Activated naive CD4-positive, alpha-beta T cell treated with anti-CD3 and anti-CD28 coated beads, Interleukin-2, amount 50 U/mL, for 72 hours (primary cell): ENCODE data around the gene TBC1D4. TPM values are rescaled to one million over a fixed set of nuclear protein-coding genes. Genes with fewer than 3 reads are reported as not detected.
"Not testable (repeated sequence)": the region's sequence is repeated elsewhere in the genome, so short reads cannot be mapped to it uniquely, and the experiment has no call there.

Experiments
- ATAC-seq, 2 donors: fragments of 150-1000 bp; cut with Tn5 transposase; 2 replicates each; pipeline ENCODE4 v1.10.0; 2021; ENCODE audit warnings: mild to moderate bottlenecking in 2 of 2, moderate library complexity in 2 of 2
- DNase-seq, 2 donors: peaks; one replicate each; pipeline ENCODE4 v3.0.0; 2021 to 2022; ENCODE audit warnings: low spot score in 2 of 2
- H3K27ac Mint-ChIP-seq, 2 donors: one replicate each; pipeline ENCODE4 v1.8.0; 2022; ENCODE audit warnings: mild to moderate bottlenecking in 2 of 2, mixed read lengths in 2 of 2
- H3K36me3 Mint-ChIP-seq, 2 donors: one replicate each; pipeline ENCODE4 v1.8.0; 2022; ENCODE audit warnings: mixed read lengths in 2 of 2
- H3K9me3 Mint-ChIP-seq, 2 donors: one replicate each; pipeline ENCODE4 v1.8.0; 2022; ENCODE audit warnings: mixed read lengths in 2 of 2
- total RNA-seq, 2 donors: library from RNA; stranded (reverse); gene quantifications; one replicate each; pipeline ENCODE4 v1.2.3, GENCODE V29; 2022

Gene TBC1D4
- total RNA-seq, 2 donors from 2014 or later = 29.6 to 30.5 TPM

DNA sequence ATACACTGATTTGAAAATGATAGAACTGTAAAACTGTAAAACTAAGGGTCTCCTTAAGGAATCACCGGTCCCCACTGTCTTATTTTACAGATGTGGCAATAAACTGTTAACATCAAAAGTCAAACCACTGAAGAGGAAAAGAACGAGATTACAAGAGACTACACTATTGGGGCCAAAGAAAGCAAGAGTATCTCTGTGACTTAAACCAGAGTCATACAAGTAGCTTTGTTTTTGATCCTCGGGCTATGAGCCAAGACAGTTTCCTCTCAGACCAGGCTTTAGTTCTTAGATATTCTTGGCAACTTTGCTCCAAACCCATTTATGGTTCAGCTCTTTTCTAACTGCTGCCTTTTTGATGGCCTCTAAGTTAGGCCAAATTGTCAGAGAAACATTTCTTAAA is 113.8 kb downstream of the TBC1D4 start:
- DNase-seq (no peak), ATAC-seq (peak; percentile 18 to 47)
- Mint-ChIP-seq H3K27ac (peak overlapping the region in 1 of 2 donors; percentile 77), H3K36me3 (no peaks in the 10 kb centered on the region), H3K9me3 (no peaks in the 10 kb centered on the region)

DNA sequence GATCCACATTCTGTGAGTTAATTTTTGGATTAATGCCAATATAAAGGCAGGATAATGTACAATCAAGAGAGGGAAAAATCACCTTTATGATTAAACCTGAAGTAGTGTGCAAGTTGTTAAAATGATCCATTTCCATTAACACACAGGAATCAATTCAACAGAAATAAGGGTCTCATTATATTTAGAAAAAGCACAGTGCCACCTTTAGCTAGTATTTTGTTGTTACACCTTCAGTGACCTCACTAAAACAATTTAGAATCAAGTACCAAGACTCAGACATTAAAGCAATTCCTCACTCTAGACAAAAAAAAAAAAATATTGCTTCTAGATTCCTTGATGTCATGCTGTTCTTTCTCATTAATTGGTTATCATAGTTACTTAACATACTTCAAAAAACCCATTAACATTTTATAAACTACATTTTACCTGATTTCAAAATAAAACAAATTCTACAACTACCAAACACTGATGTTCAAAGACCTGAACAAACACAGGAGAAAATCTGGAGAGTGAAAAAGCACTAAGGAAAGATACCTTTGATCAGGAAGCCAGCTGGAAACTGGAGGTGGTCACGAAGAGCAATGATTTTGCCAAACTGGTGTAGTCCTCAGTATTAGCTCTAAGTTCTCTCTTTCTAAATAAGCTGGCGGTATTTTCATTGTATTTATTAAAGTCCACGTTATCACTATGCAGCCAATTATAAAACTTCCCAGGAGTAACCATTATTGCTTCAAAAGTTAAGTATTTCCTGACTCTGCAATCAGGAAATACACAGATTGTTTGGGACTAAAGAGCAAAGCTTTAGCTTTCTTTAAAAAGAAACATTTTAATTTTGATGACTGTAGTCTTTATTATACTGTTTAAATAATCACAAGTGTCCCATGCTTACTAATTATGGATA is 115.3 kb downstream of the TBC1D4 start:
- DNase-seq = no peak
- Mint-ChIP-seq H3K36me3 (no peaks in the 10 kb centered on the region), H3K9me3 (no peaks in the 10 kb centered on the region), H3K27ac (peak overlapping the region; percentile 73 to 84)
- no peak for ATAC-seq

DNA sequence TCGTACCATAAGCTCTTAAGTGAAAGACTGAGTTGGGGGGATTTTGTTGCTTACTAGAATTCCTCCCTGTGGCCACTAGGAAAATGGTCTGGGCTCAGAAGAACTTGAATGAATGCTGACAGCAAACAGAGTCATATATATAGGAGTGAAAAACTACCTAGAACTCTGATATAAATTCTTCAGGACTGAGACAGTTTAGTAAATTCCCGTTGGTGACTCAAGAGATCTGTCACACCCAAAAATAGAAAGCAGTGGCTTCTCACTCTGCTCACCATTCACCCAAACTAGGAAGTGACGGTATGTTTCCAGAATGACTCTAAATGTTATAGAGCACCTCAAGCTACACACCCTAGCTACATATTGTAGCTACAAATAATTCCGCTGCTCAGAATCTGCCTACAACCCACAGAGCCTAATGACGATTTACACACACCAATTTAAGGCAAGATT is 116.2 kb downstream of the TBC1D4 start:
- Mint-ChIP-seq H3K9me3 (no peaks in the 10 kb centered on the region), H3K27ac (peak overlapping the region; percentile 73 to 84), H3K36me3 (no peaks in the 10 kb centered on the region)
- ATAC-seq = peak; percentile 95 to 97
- peak in 1 of 2 donors; percentile 17 for DNase-seq

DNA sequence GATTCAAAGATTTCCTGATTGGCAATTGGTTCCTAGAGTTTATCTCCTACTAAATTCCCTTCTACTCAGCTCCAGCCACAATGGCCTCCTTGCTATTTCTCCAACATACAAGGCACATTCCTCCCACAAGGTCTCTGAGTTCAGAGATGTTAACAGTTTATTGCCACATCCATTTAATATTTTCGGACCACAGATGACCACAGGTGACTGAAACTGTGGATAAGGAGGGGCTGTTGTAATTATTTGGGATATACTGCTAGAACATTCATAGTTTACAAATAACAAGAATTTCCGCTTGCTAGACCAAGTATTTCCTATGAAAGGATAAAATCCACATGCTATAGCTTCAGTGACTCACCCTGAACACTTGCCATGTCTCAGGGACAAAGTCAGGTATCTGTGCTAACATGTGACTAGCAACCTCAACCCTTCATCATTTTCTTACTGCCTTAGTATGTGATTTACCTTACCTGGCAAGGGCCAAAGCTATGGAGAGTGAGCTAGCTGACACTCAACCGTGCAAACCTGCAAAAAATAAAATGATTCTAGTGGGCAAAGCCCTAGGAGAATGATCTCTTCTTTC is 117.7 kb downstream of the TBC1D4 start:
- peak; percentile 35 to 50 for ATAC-seq
- no peaks in the 10 kb centered on the region for H3K36me3 Mint-ChIP-seq
- no peak overlapping the region for H3K27ac Mint-ChIP-seq
- H3K9me3 Mint-ChIP-seq = no peaks in the 10 kb centered on the region
- no peak for DNase-seq

DNA sequence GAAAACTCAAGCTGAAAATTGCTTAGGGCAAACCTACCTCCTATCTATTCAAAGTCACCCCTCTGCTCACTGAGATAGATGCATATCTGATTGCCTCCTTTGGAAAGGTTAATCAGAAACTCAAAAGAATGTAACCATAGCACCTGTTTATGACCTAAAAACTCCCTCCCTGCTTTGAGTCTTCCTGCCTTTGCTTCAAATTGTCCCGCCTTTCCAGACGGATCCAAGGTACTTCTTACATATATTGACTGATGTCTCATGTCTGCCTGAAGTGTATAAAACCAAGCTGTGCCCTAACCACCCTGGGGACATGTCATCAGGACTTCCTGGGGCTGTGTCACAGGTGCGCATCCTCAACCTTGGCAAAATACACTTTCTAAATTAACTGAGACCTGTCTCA is 118.6 kb downstream of the TBC1D4 start:
- ATAC-seq = no peak
- H3K36me3 Mint-ChIP-seq = no peaks in the 10 kb centered on the region
- no peak for DNase-seq
- no peak overlapping the region for H3K27ac Mint-ChIP-seq
- no peaks in the 10 kb centered on the region for H3K9me3 Mint-ChIP-seq

DNA sequence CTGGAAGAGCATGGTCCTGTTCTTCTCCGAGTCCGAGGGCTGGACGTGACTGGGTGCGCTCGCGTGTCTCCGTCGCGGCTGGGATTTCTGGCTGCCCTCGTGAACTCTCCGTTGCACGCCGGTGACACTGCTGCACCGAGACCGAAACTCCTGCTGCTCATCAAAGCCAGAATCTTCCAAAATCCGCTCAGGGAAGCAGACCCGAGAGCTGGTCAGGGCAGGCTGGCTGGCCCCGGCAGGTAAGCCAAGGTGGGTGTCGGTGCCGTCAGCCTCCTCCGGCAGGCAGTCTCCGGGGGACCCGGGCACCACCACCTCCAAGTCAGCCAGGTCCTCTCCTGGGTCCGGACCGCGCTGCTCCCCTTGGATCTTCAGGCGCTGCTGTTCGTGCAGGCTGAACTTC is 119.9 kb downstream of the TBC1D4 start:
- no peak for ATAC-seq
- Mint-ChIP-seq H3K9me3 (no peaks in the 10 kb centered on the region), H3K27ac (no peak overlapping the region), H3K36me3 (no peaks in the 10 kb centered on the region)
- DNase-seq = no peak

DNA sequence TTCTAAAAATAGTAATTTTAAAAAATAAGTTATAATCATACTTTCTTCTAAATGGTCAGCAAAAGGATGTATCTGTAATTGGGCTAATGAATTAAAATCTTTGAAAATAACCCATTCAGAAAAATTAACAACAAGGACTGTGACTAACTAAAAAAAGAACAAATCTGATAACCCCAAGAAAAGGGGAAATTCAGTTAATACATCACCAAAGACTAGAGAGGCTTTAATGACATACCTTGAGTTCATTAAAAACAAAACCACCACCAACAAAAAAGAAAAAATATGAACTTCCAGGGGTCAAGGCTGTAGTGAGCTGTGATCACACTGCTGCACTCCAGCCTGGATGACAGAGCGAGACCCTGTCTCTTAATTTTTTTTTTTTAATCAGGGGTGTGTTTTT is 121.8 kb downstream of the TBC1D4 start:
- H3K9me3 Mint-ChIP-seq = no peaks in the 10 kb centered on the region
- no peak for ATAC-seq
- H3K36me3 Mint-ChIP-seq = no peaks in the 10 kb centered on the region
- no peak overlapping the region for H3K27ac Mint-ChIP-seq
- DNase-seq = no peak

DNA sequence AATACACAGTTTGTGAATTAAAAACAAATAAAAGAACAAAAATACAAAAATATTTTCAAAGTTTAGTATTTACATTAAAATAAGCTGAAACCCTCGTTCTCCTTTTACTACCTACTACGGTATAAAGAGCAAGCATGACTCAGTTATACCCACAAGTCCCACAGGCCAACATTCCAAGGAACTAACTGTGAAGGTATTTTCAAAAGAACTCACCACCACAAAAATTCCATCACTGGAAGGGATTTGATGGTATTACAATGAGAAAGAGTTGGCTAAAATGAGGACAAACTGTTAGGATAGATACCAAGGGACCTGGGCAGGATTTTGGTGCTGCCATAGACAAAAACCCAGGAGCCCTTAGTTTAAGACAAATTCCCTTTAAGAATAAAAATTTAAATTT is 122.7 kb downstream of the TBC1D4 start:
- Mint-ChIP-seq H3K36me3 (no peaks in the 10 kb centered on the region), H3K9me3 (no peaks in the 10 kb centered on the region), H3K27ac (no peak overlapping the region)
- no peak for DNase-seq
- ATAC-seq = no peak

DNA sequence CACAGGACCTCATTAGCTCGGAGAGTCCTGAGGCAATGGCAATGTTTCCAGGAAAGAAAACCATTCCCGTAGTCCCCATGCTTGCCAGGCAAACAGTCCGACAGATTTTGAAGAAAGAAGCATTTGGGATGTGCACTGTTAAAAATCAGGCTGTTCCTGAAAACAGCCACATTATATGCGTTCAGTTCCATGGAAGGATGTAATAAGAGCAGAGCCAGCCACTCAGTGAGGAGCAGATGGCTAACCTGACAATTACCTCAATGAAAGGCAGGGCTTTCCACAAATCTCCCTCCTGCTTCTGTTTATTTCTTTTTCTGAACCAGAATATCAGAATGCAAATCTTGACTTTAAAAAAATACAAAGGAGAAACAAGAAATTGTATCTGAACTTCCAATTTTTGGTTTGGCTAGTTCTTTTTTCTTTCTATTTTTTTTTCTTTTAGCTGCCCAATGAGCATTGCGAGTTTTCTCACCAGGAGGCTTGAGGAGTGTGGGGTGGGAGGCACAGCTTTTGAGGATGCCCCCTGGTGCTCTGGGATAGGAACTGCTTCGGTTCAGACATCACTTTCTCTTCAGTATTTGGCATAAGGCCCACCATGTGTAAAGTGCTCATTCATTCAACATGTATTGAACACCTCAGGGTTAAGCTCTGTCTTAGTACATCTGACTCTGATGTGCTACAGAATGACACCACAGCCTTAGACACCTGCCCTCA is 124.2 kb downstream of the TBC1D4 start:
- Mint-ChIP-seq H3K9me3 (no peaks in the 10 kb centered on the region), H3K36me3 (no peaks in the 10 kb centered on the region), H3K27ac (no peak overlapping the region)
- DNase-seq (peak in 1 of 2 donors; percentile 43), ATAC-seq (peak; percentile 97 to 98)

DNA sequence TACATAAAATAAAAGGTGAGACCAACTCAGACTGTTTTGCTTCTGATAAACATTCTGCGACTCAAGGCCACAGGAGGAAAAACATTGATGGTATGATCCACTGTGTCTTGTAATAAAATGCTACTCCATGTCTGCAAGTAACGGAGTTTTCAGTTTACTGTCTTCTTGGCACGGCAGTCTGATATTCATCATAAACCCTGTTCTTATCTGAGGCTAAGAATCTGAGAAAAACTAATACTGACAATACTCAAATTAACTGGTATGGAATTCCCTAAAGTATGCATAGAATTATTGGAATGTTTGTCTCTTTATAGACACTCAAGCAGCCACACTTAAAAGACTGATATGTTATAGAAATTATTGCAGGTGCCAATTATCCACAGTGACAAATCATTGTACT is 125.5 kb downstream of the TBC1D4 start:
- no peak overlapping the region for H3K27ac Mint-ChIP-seq
- ATAC-seq (no peak), DNase-seq (no peak)
- no peaks in the 10 kb centered on the region for H3K9me3 Mint-ChIP-seq
- peaks cover 0 to 7% of the 10 kb centered on the region in 2 donors for H3K36me3 Mint-ChIP-seq

DNA sequence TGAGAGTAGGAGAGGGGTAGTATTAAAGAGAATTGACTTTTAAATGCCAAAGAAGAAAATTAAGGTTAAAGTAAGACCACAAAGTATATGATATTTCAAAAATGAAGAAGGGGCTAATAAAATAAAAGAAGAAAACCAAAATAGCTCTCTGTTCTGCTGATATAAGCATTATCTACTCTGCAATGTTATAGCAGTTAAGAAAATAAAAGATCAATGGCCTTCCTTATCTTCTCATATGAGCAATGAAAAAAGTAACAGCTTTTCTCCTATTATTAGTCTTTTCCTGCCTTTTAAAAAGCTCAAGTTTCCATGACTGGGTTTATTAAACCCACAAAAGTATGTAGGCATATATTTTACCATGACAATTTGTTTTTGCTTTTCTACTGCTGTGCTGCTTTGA is 126.4 kb downstream of the TBC1D4 start:
- peaks cover 0 to 7% of the 10 kb centered on the region in 2 donors for H3K36me3 Mint-ChIP-seq
- ATAC-seq (no peak), DNase-seq (no peak)
- H3K27ac Mint-ChIP-seq = no peak overlapping the region
- H3K9me3 Mint-ChIP-seq = no peaks in the 10 kb centered on the region

DNA sequence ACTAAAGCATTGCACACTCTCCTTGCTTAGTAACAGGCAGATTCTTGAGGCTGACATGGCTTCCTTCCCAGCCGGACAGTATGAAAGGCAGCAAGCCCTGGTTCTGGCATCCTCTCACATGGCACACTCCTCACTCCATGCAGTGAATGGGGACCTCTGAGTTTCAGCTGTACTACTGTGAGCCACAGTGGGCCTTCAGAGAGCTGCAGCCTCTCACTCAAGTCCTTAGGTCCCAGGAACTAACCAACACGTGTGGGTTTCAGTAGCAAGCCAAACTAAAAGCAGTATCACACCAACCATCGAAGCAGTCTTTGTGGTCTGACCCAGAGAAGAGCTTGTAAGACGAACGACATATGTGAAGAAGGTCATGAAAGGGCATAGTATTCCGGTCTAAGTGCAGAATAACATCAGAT is 128.2 kb downstream of the TBC1D4 start:
- ATAC-seq (peak in 1 of 2 donors; percentile 21), DNase-seq (no peak)

DNA sequence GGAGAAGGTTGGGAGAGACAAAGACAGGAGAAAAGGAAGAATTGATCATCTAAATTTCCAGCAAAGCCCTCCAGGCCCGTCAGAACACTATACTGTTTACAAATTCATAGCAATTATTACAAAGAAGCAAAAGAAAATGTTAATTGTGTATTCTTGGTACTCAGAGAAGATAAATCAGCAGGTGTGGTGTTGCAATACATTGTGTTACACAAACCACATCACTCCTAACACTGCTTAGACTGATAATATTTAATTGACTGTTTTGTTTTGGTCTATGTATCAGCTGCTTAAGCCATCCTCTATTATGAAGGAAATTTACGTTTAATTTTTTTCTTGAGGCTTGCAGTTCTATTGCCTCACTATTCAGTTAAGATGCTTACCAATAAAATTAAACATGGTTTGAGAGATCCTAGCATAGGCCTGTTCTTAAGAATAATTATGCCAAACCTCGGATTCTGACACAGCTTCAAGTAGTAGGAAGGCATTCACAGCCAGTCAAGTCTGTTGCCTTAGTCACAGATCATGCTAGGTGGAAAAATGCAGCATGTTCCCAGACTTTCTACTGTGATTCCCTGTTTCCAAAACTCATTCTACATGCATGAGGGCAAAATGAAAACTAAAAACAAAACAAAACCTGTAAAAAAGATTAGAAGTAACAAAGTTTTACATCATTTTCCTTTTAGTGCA is 129.2 kb downstream of the TBC1D4 start:
- ATAC-seq (no peak), DNase-seq (no peak)
- Mint-ChIP-seq H3K9me3 (no peaks in the 10 kb centered on the region), H3K27ac (no peak overlapping the region), H3K36me3 (peaks cover 5 to 7% of the 10 kb centered on the region in 2 donors)

More for the DNA sequence above, 128.2 kb downstream of the TBC1D4 start:
- Mint-ChIP-seq H3K36me3 (peaks cover 0 to 7% of the 10 kb centered on the region in 2 donors), H3K9me3 (no peaks in the 10 kb centered on the region), H3K27ac (no peak overlapping the region)

DNA sequence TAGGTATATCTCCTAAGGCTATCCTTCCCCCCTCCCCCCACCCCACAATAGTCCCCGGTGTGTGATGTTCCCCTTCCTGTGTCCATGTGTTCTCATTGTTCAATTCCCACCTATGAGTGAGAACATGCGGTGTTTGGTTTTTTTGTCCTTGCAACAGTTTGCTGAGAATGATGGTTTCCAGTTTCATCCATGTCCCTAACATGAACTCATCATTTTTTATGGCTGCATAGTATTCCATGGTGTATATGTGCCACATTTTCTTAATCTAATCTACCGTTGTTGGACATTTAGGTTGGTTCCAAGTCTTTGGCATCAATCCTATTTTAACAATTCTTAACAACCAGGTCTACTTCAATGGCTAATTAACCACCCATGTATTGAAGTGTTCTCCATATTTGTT is 130.4 kb downstream of the TBC1D4 start:
- ATAC-seq, H3K27ac Mint-ChIP-seq, H3K36me3 Mint-ChIP-seq, H3K9me3 Mint-ChIP-seq, DNase-seq: not testable (repeated sequence)

DNA sequence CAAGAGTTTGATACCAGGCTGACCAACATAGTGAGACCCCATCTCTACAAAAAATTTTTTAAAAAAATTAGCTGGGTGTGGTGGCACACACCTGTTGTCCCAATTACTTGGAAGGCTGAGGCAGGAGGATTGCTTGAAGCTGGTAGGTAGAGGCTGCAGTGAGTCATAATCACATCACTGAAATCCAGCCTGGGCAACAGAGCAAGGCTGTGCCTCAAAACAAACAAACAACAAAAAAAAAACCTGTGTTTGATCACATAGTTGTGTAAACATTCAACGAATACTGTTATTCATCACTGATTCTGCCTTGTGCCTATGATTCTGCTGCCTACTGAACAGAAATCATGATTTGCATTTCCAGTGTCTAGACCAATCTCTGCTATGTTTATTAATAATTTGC is 134.0 kb downstream of the TBC1D4 start:
- no peak for ATAC-seq
- no peak for DNase-seq
- Mint-ChIP-seq H3K9me3 (no peaks in the 10 kb centered on the region), H3K27ac (no peak overlapping the region), H3K36me3 (peaks cover 5 to 7% of the 10 kb centered on the region in 2 donors)

DNA sequence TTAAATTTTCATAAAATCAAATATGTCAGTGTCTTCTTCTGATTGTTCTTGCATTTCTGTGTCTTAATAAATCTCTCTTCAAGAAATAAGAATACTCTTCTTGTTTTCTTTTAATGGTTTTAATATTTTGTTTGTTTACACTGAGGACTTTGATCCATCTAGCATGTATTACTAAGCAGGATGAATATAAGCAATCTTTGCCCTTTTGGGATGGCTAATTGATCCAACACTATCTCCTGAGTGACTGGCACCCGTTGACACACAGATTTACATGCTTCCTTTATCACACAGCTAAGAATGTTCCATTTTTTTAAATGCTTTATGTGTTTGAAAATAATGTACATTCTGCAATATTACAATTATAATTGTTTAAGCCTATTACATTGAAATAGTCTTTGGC is 134.5 kb downstream of the TBC1D4 start:
- no peak overlapping the region for H3K27ac Mint-ChIP-seq
- peaks cover 5 to 7% of the 10 kb centered on the region in 2 donors for H3K36me3 Mint-ChIP-seq
- ATAC-seq (no peak), DNase-seq (no peak)
- no peaks in the 10 kb centered on the region for H3K9me3 Mint-ChIP-seq

DNA sequence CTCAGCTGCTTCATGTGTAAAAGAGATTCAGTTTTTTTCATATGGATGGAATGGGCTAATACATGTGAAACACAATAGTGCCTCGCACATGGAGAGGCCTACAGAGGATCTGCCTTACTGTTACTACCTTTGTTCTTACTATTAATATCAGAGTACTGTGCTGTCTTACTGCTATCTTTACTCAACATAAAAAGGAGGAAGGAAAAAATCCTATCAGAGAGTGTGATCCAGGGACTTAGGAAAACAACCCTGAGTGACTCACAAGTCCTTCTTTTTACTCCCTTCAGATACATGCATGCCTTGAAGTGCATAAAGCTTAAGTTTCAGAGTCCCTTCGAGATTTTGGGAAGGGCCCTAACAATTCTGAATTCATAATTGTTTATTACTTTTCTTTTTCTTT is 136.8 kb downstream of the TBC1D4 start:
- Mint-ChIP-seq H3K27ac (no peak overlapping the region), H3K9me3 (no peaks in the 10 kb centered on the region), H3K36me3 (peaks cover 0 to 5% of the 10 kb centered on the region in 2 donors)
- DNase-seq (no peak), ATAC-seq (no peak)
